SIG-M5 (cell line): ENCODE results near the gene ACP2.
"Not testable (repeated sequence)": the region's sequence is repeated elsewhere in the genome, so short reads cannot be mapped to it uniquely, and the experiment has no call there.

Experiments
- DNase-seq: peaks from one replicate; lab custom pipeline; 2025; lab: John Stamatoyannopoulos, UW

The ACP2 gene

GRCh38 chr11:47198161-47198560, 50.5 kb downstream of the ACP2 start:
- DNase-seq: not testable (repeated sequence)

DNA sequence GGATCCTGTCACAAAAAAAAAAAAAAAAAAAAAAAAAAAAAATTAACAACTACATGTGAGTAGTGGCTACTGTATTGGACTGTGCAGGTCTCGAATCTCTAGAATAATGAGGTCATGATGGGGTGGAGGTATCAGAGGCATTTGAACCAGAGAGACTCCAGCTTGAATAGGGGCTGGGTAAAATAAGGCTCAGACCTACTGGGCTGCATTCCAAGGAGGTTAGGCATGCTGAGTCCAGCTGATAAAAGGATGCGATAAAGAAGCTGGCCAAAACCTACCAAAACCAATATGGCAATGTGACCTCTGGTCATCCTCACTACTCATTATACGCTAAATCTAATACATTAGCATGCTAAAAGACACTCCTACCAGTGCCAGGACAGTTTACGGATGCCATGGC, 56.5 kb downstream of the ACP2 start:
- DNase-seq: no peak

GRCh38 chr11:47191137-47191536, 57.5 kb downstream of the ACP2 start:
- DNase-seq: not testable (repeated sequence)
